Muscle of back (tissue), 10 donors: ENCODE measurements around the gene F3. TPM values are rescaled to one million over a fixed set of nuclear protein-coding genes. Genes with fewer than 3 reads are reported as not detected.

Experiments
- polyA plus RNA-seq, 10 donors: library from polyadenylated mRNA; unstranded; fragments of 120-200 nt; gene quantifications; one replicate each; pipeline ENCODE4 v1.2.1, GENCODE V29; 2013; ENCODE audit not compliant: insufficient read length in 10 of 10

F3 gene
- polyA plus RNA-seq, 10 donors = 1.2 to 5.4 (median 2.5) TPM

Other genes starting within 250 kb of the F3 start
- gene ABCD3, start 123.4 kb downstream of the F3 start, polyA plus RNA-seq = 10 to 100 TPM; 19.3 to 31.0 (median 29.0) TPM